Limb (tissue), 2 donors: Measurements from ENCODE around the gene UVRAG.
"Not testable (repeated sequence)": the region's sequence is repeated elsewhere in the genome, so short reads cannot be mapped to it uniquely, and the experiment has no call there.

Source experiments
- DNase-seq, 2 donors: peaks; one replicate each; pipeline ENCODE4 v3.0.0-alpha.2; 2016; ENCODE audit errors: extremely low spot score in 2 of 2

UVRAG gene

DNA sequence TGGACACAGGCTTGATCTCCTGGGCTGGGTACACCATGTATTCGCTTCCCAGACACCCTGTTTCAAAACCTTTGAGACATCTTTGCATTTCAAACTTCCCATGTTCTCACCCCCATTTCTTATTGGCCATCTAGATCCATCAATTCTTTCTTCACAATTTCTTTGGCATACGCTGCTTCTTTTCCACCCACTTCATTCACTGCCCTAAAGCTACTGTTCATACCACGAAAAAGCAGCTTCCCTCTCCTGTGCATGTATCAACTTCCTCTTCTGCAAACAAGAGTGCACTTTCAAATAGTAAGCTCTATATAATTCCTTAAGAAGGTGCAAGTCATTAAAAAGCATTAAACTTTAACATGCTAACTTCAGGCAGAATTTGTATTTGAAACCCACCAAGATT is 21.4 kb downstream of the UVRAG start:
- no peak for DNase-seq

- no peak for DNase-seq
These were observed 24.8 kb downstream of the UVRAG start for GRCh38 chr11:75839851-75840250.

GRCh38 chr11:75840522-75840921 is 25.5 kb downstream of the UVRAG start:
- no peak for DNase-seq

GRCh38 chr11:75841739-75842138 is 26.7 kb downstream of the UVRAG start:
- no peak for DNase-seq

GRCh38 chr11:75845324-75845723 is 30.3 kb downstream of the UVRAG start:
- DNase-seq, result no peak

DNA sequence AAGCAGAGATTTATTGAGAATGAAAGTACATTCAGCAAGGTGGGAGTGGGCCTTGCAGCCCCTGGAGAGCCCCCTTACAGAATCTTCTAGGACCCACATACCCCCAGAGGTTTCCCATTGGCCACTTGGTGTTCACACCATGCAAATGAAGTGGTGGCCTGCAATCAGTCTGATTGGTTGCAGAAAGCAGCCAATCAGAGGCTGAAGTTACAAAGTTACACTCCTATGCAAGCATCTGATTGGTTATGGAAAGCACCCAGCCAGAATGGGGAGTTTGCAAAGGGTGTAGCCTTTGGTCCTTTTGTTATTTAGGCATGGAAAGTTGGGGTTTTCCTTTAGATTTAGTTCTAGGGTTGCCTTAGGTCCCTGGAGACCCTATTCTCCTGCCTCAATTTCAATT is 34.9 kb downstream of the UVRAG start:
- DNase-seq, result no peak

GRCh38 chr11:75850787-75851186 is 35.8 kb downstream of the UVRAG start:
- DNase-seq, result no peak

GRCh38 chr11:75851203-75851602 is 36.2 kb downstream of the UVRAG start:
- DNase-seq, result no peak

DNA sequence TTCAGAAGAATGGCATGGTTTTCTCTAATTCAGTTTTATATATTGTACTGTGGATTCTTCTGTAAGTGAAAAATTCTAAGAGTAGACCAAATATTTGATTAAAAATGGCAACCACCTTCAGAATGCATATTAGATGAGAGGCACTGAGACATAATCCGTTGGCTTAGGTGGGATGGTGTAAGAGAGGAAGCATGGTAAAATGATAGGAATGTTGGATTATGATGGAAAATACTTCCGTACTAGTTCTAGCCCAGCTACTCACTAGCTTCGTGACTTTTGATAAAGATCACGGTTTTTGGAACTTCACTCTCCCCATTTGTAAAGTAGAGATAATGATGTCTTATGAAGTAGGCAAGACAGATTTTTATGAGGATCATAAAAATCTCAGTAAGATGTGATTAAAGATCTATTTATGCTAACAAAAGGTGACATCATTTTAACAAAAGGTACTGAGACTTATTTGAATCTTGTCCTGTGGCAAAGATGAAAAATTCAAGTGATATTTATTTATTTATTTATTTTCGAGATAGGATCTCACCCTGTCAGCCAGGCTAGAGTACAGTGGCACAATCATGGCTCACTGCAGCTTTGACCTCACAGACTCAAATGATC is 37.5 kb downstream of the UVRAG start:
- no peak for DNase-seq

- DNase-seq, result not testable (repeated sequence)
These were observed 38.6 kb downstream of the UVRAG start for GRCh38 chr11:75853563-75853962.

DNA sequence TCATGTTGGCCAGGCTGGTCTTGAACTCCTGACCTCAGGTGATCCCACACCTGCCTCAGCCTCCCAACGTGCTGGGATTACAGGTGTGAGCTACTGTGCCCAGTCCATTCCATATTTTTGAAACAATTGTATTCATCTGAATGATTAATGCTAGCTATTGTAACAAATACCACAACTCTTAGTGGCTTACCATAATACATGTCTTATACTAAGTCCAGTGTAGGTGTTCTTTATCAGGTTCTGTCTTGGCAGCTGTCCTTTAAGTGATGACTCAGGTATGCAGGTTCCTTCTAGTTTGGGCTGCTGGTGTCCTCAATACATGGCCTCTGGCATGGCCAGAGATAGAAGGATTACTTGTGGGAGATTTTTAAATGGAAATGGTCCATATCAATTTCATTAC is 39.0 kb downstream of the UVRAG start:
- no peak for DNase-seq

DNA sequence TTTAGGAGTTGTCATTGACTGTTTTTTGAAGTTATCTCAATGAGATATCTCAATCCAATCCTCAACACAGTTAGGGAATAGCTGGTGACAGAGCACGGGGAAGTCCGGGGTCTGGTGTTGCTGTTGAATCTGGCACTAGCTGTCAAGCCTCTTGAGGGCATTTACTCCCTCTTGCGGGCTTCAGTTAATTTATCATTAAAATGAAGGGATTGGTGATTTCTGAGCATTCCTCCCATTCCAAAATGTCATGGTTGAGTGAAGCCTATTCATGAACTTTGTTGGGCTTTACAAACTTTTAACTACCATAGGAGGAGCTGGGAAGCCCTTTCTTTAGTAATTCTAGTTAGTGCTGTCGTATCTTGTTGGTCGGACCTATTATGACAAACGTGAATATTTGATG is 40.2 kb downstream of the UVRAG start:
- no peak for DNase-seq

DNA sequence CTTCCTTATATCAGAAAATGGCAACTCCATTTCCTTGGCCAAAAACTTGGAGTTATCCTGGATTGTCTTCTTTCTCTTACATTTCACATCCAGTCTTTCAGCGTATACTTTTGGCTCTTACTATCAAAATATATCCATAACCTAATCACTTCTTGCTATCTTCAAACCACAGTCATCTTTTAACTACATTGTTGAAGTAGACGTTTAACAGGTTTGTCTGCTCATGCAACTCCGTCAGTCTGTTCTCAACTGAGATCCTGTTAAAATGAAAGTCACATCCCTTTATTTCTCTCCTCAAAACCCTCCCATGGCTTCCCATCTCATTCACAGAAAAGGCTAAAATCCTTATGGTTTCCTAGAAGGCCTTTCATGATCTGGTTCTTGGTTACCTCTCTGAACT is 41.9 kb downstream of the UVRAG start:
- no peak for DNase-seq

GRCh38 chr11:75858042-75858441 is 43.0 kb downstream of the UVRAG start:
- no peak for DNase-seq

DNA sequence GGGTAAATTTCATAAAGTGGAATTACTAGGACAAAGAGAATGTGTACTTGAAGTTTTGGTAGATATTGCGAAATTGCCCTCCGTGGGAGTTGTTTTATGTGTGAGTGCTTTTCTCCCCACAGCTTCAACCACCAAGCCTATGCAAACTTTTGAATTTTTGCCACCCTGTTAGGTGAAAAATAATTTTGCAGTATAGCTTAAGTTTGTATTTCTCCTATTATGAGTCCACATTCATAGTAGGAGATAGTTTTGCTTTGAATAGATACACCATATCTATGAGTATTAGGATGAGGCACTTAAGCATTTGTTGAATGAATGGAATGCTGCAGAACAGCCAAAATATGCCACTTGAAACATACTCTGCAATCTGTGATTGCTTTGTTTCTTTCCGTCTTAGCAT is 43.6 kb downstream of the UVRAG start:
- DNase-seq, result no peak

- DNase-seq, result no peak
These were observed 44.6 kb downstream of the UVRAG start for GRCh38 chr11:75859614-75860013.

DNA sequence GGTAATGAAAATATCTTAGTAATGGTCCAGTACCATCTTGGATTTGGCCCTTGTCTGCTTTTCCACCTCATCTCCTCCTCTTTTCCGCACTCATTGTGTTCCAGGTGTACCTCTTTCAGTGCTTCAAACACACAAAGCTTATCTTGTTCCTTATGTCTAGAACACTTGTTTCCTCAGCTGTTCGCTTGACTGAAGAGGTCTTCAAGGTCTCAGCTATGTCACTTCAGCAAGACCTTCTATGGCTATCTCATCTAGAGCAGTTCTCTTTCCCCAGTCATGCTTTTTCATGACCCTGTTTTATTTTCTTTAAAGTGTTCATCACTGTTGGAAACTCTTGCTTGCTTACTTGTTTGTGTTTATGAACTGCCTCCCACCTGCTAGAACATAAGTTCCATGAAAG is 47.4 kb downstream of the UVRAG start:
- DNase-seq, result no peak

GRCh38 chr11:75867778-75868374 is 52.9 kb downstream of the UVRAG start:
- peak; percentile 36 to 60 for DNase-seq

DNA sequence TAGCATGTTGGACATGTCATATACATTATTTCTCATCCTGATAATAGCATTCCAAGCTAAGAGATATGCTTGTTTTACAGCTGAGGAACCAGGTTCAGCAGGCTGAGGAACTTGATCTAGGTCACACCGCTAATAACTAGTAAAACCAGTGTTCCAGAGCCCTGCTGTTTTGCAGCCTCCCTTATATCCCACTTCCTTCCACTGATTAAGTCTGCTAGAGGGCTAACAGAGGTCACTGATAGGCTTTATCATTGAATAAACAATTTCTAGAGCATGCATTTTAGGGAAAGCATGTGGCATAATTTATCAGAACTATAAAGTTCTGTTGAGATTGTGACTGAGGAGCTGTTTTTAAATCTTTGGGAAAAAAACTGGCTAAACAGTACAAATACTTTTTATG is 54.0 kb downstream of the UVRAG start:
- no peak for DNase-seq

- DNase-seq, result no peak
These were observed 54.8 kb downstream of the UVRAG start for GRCh38 chr11:75869661-75870455.

DNA sequence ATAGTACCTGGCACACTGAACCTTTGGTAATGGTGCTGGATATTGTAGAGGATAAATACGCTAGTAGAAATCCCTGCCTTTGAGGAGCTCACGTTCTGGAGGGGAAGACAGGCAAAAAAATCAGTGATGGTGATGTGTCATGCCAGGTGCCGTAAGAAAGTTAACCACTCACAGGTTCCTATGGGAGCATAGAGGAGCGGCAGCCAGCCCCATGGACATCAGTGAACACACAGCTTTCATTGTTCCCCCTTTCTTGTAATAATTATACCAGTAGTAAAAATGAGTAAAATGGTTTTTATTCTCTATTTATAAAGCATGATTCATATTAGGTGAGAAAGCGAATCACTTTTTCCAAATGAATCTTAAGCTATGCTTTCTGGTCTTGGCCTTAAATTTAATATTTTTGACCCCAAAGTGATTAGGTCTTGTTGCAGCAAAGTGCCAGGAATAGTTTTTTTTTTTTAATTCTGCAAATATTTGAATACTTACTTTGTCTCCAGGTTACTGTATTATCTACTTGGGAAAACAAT is 57.9 kb downstream of the UVRAG start:
- DNase-seq, result no peak

DNA sequence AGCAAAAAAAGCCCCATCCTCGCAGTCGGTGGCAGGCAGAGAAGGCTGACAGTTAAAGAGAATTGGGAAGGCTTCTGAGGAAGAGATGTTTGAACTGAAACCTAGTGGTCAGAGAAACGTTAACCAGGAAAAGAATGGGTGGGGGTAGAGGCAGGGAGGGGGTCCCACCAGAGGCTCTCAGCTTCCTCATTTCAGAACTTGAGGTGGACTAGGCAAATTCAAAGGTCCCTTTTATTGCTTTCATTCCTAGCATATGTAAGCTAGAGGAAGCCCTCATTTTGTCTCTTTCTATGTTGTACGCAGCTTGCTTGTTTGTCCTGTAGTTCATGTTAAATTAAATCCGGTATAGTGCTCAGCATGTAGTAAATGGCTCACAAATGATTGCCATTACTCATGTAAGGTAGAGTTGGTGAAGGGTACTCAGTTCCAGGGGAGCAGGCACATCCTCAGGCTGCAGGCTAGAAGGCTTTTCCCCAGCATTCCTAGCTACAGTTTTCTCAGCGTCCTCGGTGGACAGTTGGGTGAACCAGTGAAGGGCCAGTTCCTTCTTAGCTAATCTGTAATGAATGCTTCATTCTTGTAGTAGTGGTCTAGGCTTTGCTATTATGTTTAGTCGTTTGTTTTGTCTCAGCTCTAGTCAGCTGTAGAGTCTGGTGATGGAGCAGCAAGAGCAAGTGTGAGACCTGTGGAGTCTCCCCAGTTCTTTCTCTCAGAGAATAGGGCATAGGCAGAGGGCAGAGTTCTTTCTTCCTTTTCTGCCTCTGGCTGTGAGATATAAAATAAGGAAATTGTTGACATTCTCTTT is 58.6 kb downstream of the UVRAG start:
- no peak for DNase-seq
